Stomach (tissue), 9 donors: ENCODE measurements around the gene LTB. TPM values are rescaled to one million over a fixed set of nuclear protein-coding genes. Genes with fewer than 3 reads are reported as not detected.

Experiments
- DNase-seq, 2 donors: peaks; one replicate each; pipeline versions ENCODE4 v3.0.0 to v3.0.0-alpha.2; 2013 to 2019
- H3K27ac ChIP-seq, 5 donors: fragments of 200-600 bp in 4 of 5; sonication (generic) in 4 of 5; one replicate each; pipeline ENCODE4 v1.5.1; 2013 to 2019; ENCODE audit warnings: mild to moderate bottlenecking in 1 of 5, moderate library complexity in 1 of 5
- H3K27me3 ChIP-seq, 3 donors: fragments of 200-600 bp; sonication (generic); one replicate each; pipeline ENCODE4 v1.5.1; 2017 to 2019; ENCODE audit warnings: mixed run types in 1 of 3
- H3K36me3 ChIP-seq, 4 donors: fragments of 200-600 bp; sonication (generic); 1 replicate in 3 of 4; 2 replicates in 1 of 4; pipeline ENCODE4 v1.5.1; 2016 to 2019
- H3K4me1 ChIP-seq, 4 donors: fragments of 200-600 bp; sonication (generic); one replicate each; pipeline ENCODE4 v1.5.1; 2016 to 2019
- H3K4me3 ChIP-seq, 4 donors: fragments of 200-600 bp; sonication (generic) in 3 of 4; one replicate each; pipeline ENCODE4 v1.5.1; 2016 to 2019; ENCODE audit warnings: mild to moderate bottlenecking in 1 of 4
- H3K9me3 ChIP-seq, 4 donors: fragments of 200-600 bp; sonication (generic); one replicate each; pipeline ENCODE4 v1.5.1; 2016 to 2019
- EP300 ChIP-seq: sonication (generic); formaldehyde crosslinking; IDR thresholded peaks from one replicate; pipeline ENCODE4 v1.6.1; 2017; ENCODE audit warnings: antibody characterized with exemption
- POLR2A ChIP-seq, 4 donors: fragments of 450-650 bp; IDR thresholded peaks; one replicate each; pipeline ENCODE4 v1.6.1; 2016; ENCODE audit warnings: antibody characterized with exemption in 4 of 4, control low read depth in 2 of 4, mild to moderate bottlenecking in 1 of 4, moderate library complexity in 1 of 4
- POLR2AphosphoS5 ChIP-seq, 3 donors: sonication (generic); formaldehyde crosslinking; IDR thresholded peaks; one replicate each; pipeline ENCODE4 v1.6.1; 2016; ENCODE audit warnings: antibody characterized with exemption in 3 of 3
- WGBS, 5 donors: extraction: QIAGEN DNeasy Blood & Tissue Kit in 3 of 5; methylation state at CpG; one replicate each; pipeline versions ENCODE4 v1.1.5 to v1.1.7; 2013 to 2018; 5-methylcytosine and 5-hydroxymethylcytosine counted together
- intact Hi-C: fragments of 100-400 bp; cut with DNase I; formaldehyde crosslinking; loops from one replicate; pipeline ENCODE4 v1.15.1; 2023; ENCODE audit warnings: low total_unique reads
- polyA plus RNA-seq, 3 donors: library from polyadenylated mRNA; stranded (reverse); fragments of 200-250 nt; gene quantifications; one replicate each; pipeline ENCODE4 v1.2.3, GENCODE V29; 2013
- total RNA-seq, 5 donors: library from RNA; depleted of rRNA; stranded (reverse); fragments of >200 nt; gene quantifications; one replicate each; pipeline versions ENCODE4 v1.1.0 to v1.2.3, GENCODE V29; 2014 to 2016
- TF ChIP-seq, protein P1 (sequence below), 7 experiments: fragments of 450-650 bp in 4 of 7; fragments of 200-600 bp in 3 of 7; sonication (generic) in 3 of 7; IDR thresholded peaks; one replicate each; pipeline ENCODE4 v1.5.1; 2016 to 2019; ENCODE audit warnings: antibody characterized with exemption in 7 of 7, control low read depth in 2 of 7, mild to moderate bottlenecking in 1 of 7
- donor health status: healthy with polysubstance abuse.
- donor health status: Bipolar disorder and iron deficiency.
- donor health status: healthy.

The LTB gene
- total and polyA plus RNA-seq, 8 donors, result 4.2 to 13.4 (median 6.9) TPM; not detected in 4

DNA sequence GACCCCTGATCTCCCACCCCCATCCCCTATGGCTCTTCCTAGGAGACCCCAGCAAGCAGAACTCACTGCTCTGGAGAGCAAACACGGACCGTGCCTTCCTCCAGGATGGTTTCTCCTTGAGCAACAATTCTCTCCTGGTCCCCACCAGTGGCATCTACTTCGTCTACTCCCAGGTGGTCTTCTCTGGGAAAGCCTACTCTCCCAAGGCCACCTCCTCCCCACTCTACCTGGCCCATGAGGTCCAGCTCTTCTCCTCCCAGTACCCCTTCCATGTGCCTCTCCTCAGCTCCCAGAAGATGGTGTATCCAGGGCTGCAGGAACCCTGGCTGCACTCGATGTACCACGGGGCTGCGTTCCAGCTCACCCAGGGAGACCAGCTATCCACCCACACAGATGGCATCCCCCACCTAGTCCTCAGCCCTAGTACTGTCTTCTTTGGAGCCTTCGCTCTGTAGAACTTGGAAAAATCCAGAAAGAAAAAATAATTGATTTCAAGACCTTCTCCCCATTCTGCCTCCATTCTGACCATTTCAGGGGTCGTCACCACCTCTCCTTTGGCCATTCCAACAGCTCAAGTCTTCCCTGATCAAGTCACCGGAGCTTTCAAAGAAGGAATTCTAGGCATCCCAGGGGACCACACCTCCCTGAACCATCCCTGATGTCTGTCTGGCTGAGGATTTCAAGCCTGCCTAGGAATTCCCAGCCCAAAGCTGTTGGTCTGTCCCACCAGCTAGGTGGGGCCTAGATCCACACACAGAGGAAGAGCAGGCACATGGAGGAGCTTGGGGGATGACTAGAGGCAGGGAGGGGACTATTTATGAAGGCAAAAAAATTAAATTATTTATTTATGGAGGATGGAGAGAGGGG is 8.8 kb downstream of the LTB start:
- no peaks in the 10 kb centered on the region for H3K36me3 ChIP-seq
- no peak for DNase-seq
- intact Hi-C loops, result no loop called here
- WGBS, 5 donors, result 80 to 93% (median 83%) methylated on average over 9 of the region's 9 CpGs
- peaks cover 0 to 18% (median 2%) of the 10 kb centered on the region in 4 donors for H3K4me1 ChIP-seq
- no peak overlapping the region for H3K27ac ChIP-seq
- TF ChIP-seq POLR2AphosphoS5 (IDR thresholded peaks at IDR 0.05) (no peak), EP300 (no peak), POLR2A (IDR thresholded peaks at IDR 0.05) (no peak)
- TF ChIP-seq, protein P1, sequence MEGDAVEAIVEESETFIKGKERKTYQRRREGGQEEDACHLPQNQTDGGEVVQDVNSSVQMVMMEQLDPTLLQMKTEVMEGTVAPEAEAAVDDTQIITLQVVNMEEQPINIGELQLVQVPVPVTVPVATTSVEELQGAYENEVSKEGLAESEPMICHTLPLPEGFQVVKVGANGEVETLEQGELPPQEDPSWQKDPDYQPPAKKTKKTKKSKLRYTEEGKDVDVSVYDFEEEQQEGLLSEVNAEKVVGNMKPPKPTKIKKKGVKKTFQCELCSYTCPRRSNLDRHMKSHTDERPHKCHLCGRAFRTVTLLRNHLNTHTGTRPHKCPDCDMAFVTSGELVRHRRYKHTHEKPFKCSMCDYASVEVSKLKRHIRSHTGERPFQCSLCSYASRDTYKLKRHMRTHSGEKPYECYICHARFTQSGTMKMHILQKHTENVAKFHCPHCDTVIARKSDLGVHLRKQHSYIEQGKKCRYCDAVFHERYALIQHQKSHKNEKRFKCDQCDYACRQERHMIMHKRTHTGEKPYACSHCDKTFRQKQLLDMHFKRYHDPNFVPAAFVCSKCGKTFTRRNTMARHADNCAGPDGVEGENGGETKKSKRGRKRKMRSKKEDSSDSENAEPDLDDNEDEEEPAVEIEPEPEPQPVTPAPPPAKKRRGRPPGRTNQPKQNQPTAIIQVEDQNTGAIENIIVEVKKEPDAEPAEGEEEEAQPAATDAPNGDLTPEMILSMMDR (IDR thresholded peaks at IDR 0.05), result no peak
- peaks cover 0 to 8% (median 0%) of the 10 kb centered on the region in 3 donors for H3K27me3 ChIP-seq
- H3K4me3 ChIP-seq, result no peak overlapping the region
- H3K9me3 ChIP-seq, result no peaks in the 10 kb centered on the region

DNA sequence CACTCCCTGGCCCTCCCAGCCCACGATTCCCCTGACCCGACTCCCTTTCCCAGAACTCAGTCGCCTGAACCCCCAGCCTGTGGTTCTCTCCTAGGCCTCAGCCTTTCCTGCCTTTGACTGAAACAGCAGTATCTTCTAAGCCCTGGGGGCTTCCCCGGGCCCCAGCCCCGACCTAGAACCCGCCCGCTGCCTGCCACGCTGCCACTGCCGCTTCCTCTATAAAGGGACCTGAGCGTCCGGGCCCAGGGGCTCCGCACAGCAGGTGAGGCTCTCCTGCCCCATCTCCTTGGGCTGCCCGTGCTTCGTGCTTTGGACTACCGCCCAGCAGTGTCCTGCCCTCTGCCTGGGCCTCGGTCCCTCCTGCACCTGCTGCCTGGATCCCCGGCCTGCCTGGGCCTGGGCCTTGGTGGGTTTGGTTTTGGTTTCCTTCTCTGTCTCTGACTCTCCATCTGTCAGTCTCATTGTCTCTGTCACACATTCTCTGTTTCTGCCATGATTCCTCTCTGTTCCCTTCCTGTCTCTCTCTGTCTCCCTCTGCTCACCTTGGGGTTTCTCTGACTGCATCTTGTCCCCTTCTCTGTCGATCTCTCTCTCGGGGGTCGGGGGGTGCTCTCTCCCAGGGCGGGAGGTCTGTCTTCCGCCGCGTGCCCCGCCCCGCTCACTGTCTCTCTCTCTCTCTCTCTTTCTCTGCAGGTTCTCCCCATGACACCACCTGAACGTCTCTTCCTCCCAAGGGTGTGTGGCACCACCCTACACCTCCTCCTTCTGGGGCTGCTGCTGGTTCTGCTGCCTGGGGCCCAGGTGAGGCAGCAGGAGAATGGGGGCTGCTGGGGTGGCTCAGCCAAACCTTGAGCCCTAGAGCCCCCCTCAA is 9.9 kb downstream of the LTB start, which contains the start of gene LTA:
Gene LTA, plus strand, starts transcription at position 249 of the 871 bp plus-strand sequence. Its CDS starts 454 bp downstream, at position 703.
- Histone ChIP-seq H3K9me3 (no peaks in the 10 kb centered on the region), H3K4me1 (peaks cover 0 to 10% (median 2%) of the 10 kb centered on the region in 4 donors), H3K27ac (peak within 1 kb of the TSS in 4 of 5 donors; percentile 17 to 62 (median 54)), H3K36me3 (no peaks in the 10 kb centered on the region), H3K27me3 (peaks cover 0 to 16% (median 0%) of the 10 kb centered on the region in 3 donors), H3K4me3 (peak within 1 kb of the TSS in 2 of 4 donors; percentile 6 to 21)
- intact Hi-C loops, result no loop called here
- no peak for TF ChIP-seq POLR2A (IDR thresholded peaks at IDR 0.05)
- no peak for TF ChIP-seq POLR2AphosphoS5 (IDR thresholded peaks at IDR 0.05)
- no peak for TF ChIP-seq EP300
- TF ChIP-seq, protein P1 (IDR thresholded peaks at IDR 0.05), result no peak
- peak in 1 of 2 donors; percentile 43 for DNase-seq
- WGBS, 5 donors, result 72 to 80% (median 76%) methylated on average over 23 to 27 of the region's 27 CpGs

DNA sequence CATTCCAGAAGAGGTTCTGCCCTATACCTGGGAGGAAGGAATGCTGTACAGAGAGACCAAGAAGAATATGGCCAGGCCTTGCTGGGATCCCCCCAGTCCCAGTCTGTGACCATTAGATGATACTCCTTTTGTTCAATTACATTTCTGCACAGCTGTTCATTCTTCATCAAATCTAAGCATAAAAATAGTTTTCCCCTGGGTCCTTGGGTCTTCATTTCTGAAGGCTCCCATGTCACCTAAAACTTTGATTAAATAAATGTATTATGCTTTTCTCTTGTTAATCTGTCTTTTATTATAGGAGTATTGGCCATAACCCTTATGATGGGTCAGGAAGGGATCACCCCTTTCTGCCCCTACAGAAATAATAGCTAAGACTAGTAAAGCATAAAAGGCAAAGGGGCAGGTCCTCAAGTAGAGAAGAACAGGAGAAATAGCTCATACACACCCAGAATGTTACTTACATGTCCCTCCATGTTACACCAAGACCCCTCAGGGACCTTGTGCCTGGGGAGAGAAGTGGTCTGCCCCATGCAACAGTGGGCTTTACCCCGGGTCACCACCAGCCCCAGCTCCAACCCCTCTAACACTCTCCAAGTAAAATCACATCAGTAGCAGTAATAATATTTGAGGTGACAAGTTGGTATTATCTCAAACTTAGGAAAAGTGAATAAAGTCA is 12.2 kb downstream of the LTB start:
- no peak for TF ChIP-seq EP300
- TF ChIP-seq POLR2A (IDR thresholded peaks at IDR 0.05), result no peak
- TF ChIP-seq, protein P1 (IDR thresholded peaks at IDR 0.05), result no peak
- no peak for TF ChIP-seq POLR2AphosphoS5 (IDR thresholded peaks at IDR 0.05)
- no peak overlapping the region for H3K27ac ChIP-seq

More for the DNA sequence above, 12.2 kb downstream of the LTB start:
- no peak for DNase-seq
- Histone ChIP-seq H3K27me3 (peaks cover 0 to 34% (median 0%) of the 10 kb centered on the region in 3 donors), H3K36me3 (no peaks in the 10 kb centered on the region), H3K4me1 (peaks cover 0 to 5% (median 1%) of the 10 kb centered on the region in 4 donors), H3K4me3 (no peak overlapping the region), H3K9me3 (no peaks in the 10 kb centered on the region)
- 71 to 90% (median 83%) methylated on average over 1 of the region's 1 CpG for WGBS, 5 donors
- intact Hi-C loops, result no loop called here
